Liver (tissue), 9 donors: ENCODE results near the gene FAM184B. TPM values are rescaled to one million over a fixed set of nuclear protein-coding genes. Genes with fewer than 3 reads are reported as not detected.
"Not testable (repeated sequence)": the region's sequence is repeated elsewhere in the genome, so short reads cannot be mapped to it uniquely, and the experiment has no call there.

ENCODE experiments used
- DNase-seq: peaks from one replicate; pipeline ENCODE4 v3.0.0-alpha.2; 2017; ENCODE audit warnings: low spot score
- H3K27ac ChIP-seq, 2 donors: one replicate each; pipeline ENCODE4 v1.7.0; 2013; ENCODE audit warnings: inconsistent platforms in 2 of 2, low read length in 2 of 2, control low read depth in 1 of 2, low read depth in 1 of 2, mild to moderate bottlenecking in 1 of 2
- H3K27me3 ChIP-seq, 4 donors: one replicate each; pipeline versions ENCODE4 v1.6.1 to v1.7.0; 2013; ENCODE audit warnings: low read length in 3 of 4, inconsistent platforms in 1 of 4, mild to moderate bottlenecking in 1 of 4, moderate library complexity in 1 of 4; ENCODE audit not compliant: control insufficient read depth in 4 of 4, insufficient read depth in 4 of 4
- H3K36me3 ChIP-seq, 4 donors: one replicate each; pipeline versions ENCODE4 v1.6.1 to v1.7.0; 2013; ENCODE audit warnings: low read length in 3 of 4, mild to moderate bottlenecking in 3 of 4, low read depth in 1 of 4, moderate library complexity in 1 of 4; ENCODE audit not compliant: control insufficient read depth in 4 of 4, insufficient read depth in 3 of 4
- H3K4me1 ChIP-seq, 4 donors: one replicate each; pipeline versions ENCODE4 v1.6.1 to v1.7.0; 2013; ENCODE audit warnings: low read length in 3 of 4, mild to moderate bottlenecking in 3 of 4, moderate library complexity in 1 of 4; ENCODE audit not compliant: control insufficient read depth in 4 of 4, insufficient read depth in 4 of 4
- H3K4me3 ChIP-seq, 3 donors: one replicate each; pipeline versions ENCODE4 v1.6.1 to v1.7.0; 2013; ENCODE audit warnings: low read length in 3 of 3, control low read depth in 1 of 3, low read depth in 1 of 3, mild to moderate bottlenecking in 1 of 3
- H3K9ac ChIP-seq, 2 donors: one replicate each; pipeline ENCODE4 v1.7.0; 2013; ENCODE audit warnings: low read length in 2 of 2, mild to moderate bottlenecking in 2 of 2, moderate library complexity in 2 of 2, control low read depth in 1 of 2, low read depth in 1 of 2
- H3K9me3 ChIP-seq, 4 donors: one replicate each; pipeline versions ENCODE4 v1.6.1 to v1.7.0; 2013; ENCODE audit warnings: low read length in 3 of 4; ENCODE audit not compliant: control insufficient read depth in 4 of 4
- ATF3 ChIP-seq: IDR thresholded peaks from 2 replicates; pipeline ENCODE4 v1.6.1; 2016; ENCODE audit warnings: antibody characterized with exemption
- CTCF ChIP-seq: fragments of 150-350 bp; IDR thresholded peaks from 2 replicates; pipeline ENCODE4 v1.5.1; 2017; ENCODE audit warnings: improper control_type of control experiment, low read depth, low read length; ENCODE audit not compliant: missing input control
- EGR1 ChIP-seq, 2 donors: IDR thresholded peaks; 2 replicates each; pipeline ENCODE4 v1.6.1; 2016 to 2018; ENCODE audit warnings: antibody characterized with exemption in 2 of 2, low read depth in 2 of 2
- FOXA1 ChIP-seq: IDR thresholded peaks from 2 replicates; pipeline ENCODE4 v1.6.1; 2016; ENCODE audit warnings: antibody characterized with exemption
- FOXA2 ChIP-seq: IDR thresholded peaks from 2 replicates; pipeline ENCODE4 v1.6.1; 2016; ENCODE audit warnings: antibody characterized with exemption
- GABPA ChIP-seq, 2 donors: IDR thresholded peaks in 1 of 2; conservative IDR thresholded peaks in 1 of 2; 2 replicates each; pipeline ENCODE4 v1.6.1; 2016; ENCODE audit warnings: antibody characterized with exemption in 2 of 2, mild to moderate bottlenecking in 1 of 2, moderate library complexity in 1 of 2
- HNF4A ChIP-seq, 2 donors: conservative IDR thresholded peaks; 2 replicates each; pipeline ENCODE4 v1.6.1; 2016; ENCODE audit warnings: antibody characterized with exemption in 2 of 2, mild to moderate bottlenecking in 2 of 2
- HNF4G ChIP-seq: IDR thresholded peaks from 2 replicates; pipeline ENCODE4 v1.6.1; 2016; ENCODE audit warnings: antibody characterized with exemption
- JUND ChIP-seq, 2 donors: IDR thresholded peaks; 2 replicates each; pipeline ENCODE4 v1.6.1; 2016; ENCODE audit warnings: antibody characterized with exemption in 2 of 2
- MAX ChIP-seq: IDR thresholded peaks from 2 replicates; pipeline ENCODE4 v1.6.1; 2016; ENCODE audit warnings: antibody characterized with exemption
- NR2F2 ChIP-seq: IDR thresholded peaks from 2 replicates; pipeline ENCODE4 v1.6.1; 2016; ENCODE audit warnings: antibody characterized with exemption
- RAD21 ChIP-seq, 2 donors: IDR thresholded peaks; 2 replicates each; pipeline ENCODE4 v1.6.1; 2016; ENCODE audit warnings: antibody characterized with exemption in 2 of 2, mild to moderate bottlenecking in 2 of 2
- REST ChIP-seq: IDR thresholded peaks from 2 replicates; pipeline ENCODE4 v1.6.1; 2016; ENCODE audit warnings: antibody characterized with exemption, mild to moderate bottlenecking
- RXRA ChIP-seq, 2 donors: IDR thresholded peaks; 2 replicates each; pipeline ENCODE4 v1.6.1; 2017 to 2018; ENCODE audit warnings: antibody characterized with exemption in 2 of 2, mild to moderate bottlenecking in 1 of 2
- SP1 ChIP-seq: IDR thresholded peaks from 2 replicates; pipeline ENCODE4 v1.6.1; 2018; ENCODE audit warnings: antibody characterized with exemption, mild to moderate bottlenecking
- TAF1 ChIP-seq: conservative IDR thresholded peaks from 2 replicates; pipeline ENCODE4 v1.6.1; 2016; ENCODE audit warnings: antibody characterized with exemption, mild to moderate bottlenecking
- YY1 ChIP-seq: IDR thresholded peaks from 2 replicates; pipeline ENCODE4 v1.6.1; 2016; ENCODE audit warnings: antibody characterized with exemption, mild to moderate bottlenecking
- ZBTB33 ChIP-seq: IDR thresholded peaks from 2 replicates; pipeline ENCODE4 v1.6.1; 2016; ENCODE audit warnings: antibody characterized with exemption
- WGBS: extraction: QIAGEN DNeasy Blood & Tissue Kit; methylation state at CpG from one replicate; pipeline ENCODE4 v1.1.7; 2013; 5-methylcytosine and 5-hydroxymethylcytosine counted together
- polyA plus RNA-seq, 2 donors: library from polyadenylated mRNA; stranded (reverse) in 1 of 2; unstranded in 1 of 2; fragments of 200-250 nt in 1 of 2; fragments of >200 nt in 1 of 2; fragmentation: Nextera tagmentation in 1 of 2; extraction: Ambion mirVana in 1 of 2; gene quantifications; one replicate each; pipeline versions ENCODE4 v1.2.1 to v1.2.3, GENCODE V29; 2013 to 2015
- total RNA-seq, 2 donors: library from RNA; depleted of rRNA; stranded (reverse); fragments of >200 nt; gene quantifications; one replicate each; pipeline ENCODE4 v1.2.3, GENCODE V29; 2014
- donor health status: healthy.
- donor health status: healthy.
- donor health status: healthy.
- donor health status: healthy.
- donor health status: healthy.

FAM184B gene
- total and polyA plus RNA-seq, 4 donors, result 0.01 TPM; not detected in 3

GRCh38 chr4:17664755-17665154 is 116.7 kb downstream of the FAM184B start:
- no peak overlapping the region for H3K4me3 ChIP-seq
- H3K36me3 ChIP-seq, result no peaks in the 10 kb centered on the region
- H3K27ac ChIP-seq, result no peak overlapping the region
- 66% methylated on average over 4 of the region's 4 CpGs for WGBS
- peaks cover 0 to 3% (median 0%) of the 10 kb centered on the region in 4 donors for H3K27me3 ChIP-seq
- no peak for DNase-seq
- TF ChIP-seq RXRA (IDR thresholded peaks at IDR 0.05) (no peak), FOXA1 (no peak), FOXA2 (no peak), SP1 (no peak), YY1 (no peak), ATF3 (no peak)
- H3K4me1 ChIP-seq, result no peaks in the 10 kb centered on the region
- no peaks in the 10 kb centered on the region for H3K9me3 ChIP-seq
- no peak overlapping the region for H3K9ac ChIP-seq

- Histone ChIP-seq H3K36me3 (no peaks in the 10 kb centered on the region), H3K9ac (no peak overlapping the region), H3K27me3 (peaks cover 0 to 3% (median 0%) of the 10 kb centered on the region in 4 donors), H3K9me3 (no peaks in the 10 kb centered on the region), H3K27ac (no peak overlapping the region), H3K4me3 (no peak overlapping the region), H3K4me1 (no peaks in the 10 kb centered on the region)
- WGBS, result 82% methylated on average over 3 of the region's 3 CpGs
- TF ChIP-seq FOXA2, result no peak
- no peak for TF ChIP-seq SP1
- no peak for TF ChIP-seq MAX
- TF ChIP-seq CTCF, result no peak
- no peak for TF ChIP-seq RAD21 (IDR thresholded peaks at IDR 0.05)
- no peak for TF ChIP-seq TAF1
- no peak for TF ChIP-seq HNF4G
- no peak for TF ChIP-seq RXRA (IDR thresholded peaks at IDR 0.05)
- TF ChIP-seq GABPA (IDR thresholded peaks at IDR 0.05 in 1 of 2, conservative IDR thresholded peaks at IDR 0.05 in 1 of 2), result no peak
- TF ChIP-seq HNF4A (conservative IDR thresholded peaks at IDR 0.05), result no peak
- no peak for TF ChIP-seq FOXA1
- no peak for TF ChIP-seq EGR1 (IDR thresholded peaks at IDR 0.05; ENCODE audit: low read depth in 2 of 2)
- TF ChIP-seq ATF3, result no peak
- no peak for TF ChIP-seq ZBTB33
- TF ChIP-seq NR2F2, result no peak
- no peak for TF ChIP-seq YY1
- no peak for TF ChIP-seq REST
- TF ChIP-seq JUND (IDR thresholded peaks at IDR 0.05), result no peak
- DNase-seq, result no peak
Measured at GRCh38 chr4:17662694-17663093, 118.7 kb downstream of the FAM184B start.

- not testable (repeated sequence) for H3K4me3 ChIP-seq, H3K4me1 ChIP-seq, DNase-seq, H3K27me3 ChIP-seq, H3K9ac ChIP-seq, H3K27ac ChIP-seq, H3K36me3 ChIP-seq, H3K9me3 ChIP-seq
- 97% methylated on average over 8 of the region's 8 CpGs for WGBS
Measured at GRCh38 chr4:17659196-17659595, 122.2 kb downstream of the FAM184B start.
